ENCODE measurements around the gene XRCC6. TPM values are rescaled to one million over a fixed set of nuclear protein-coding genes. Genes with fewer than 3 reads are reported as not detected.
"Not testable (repeated sequence)": the region's sequence is repeated elsewhere in the genome, so short reads cannot be mapped to it uniquely, and the experiment has no call there.

XRCC6 gene
- total RNA-seq, 6 experiments from 2014 or later: 324 to 395 (median 373) TPM

DNA sequence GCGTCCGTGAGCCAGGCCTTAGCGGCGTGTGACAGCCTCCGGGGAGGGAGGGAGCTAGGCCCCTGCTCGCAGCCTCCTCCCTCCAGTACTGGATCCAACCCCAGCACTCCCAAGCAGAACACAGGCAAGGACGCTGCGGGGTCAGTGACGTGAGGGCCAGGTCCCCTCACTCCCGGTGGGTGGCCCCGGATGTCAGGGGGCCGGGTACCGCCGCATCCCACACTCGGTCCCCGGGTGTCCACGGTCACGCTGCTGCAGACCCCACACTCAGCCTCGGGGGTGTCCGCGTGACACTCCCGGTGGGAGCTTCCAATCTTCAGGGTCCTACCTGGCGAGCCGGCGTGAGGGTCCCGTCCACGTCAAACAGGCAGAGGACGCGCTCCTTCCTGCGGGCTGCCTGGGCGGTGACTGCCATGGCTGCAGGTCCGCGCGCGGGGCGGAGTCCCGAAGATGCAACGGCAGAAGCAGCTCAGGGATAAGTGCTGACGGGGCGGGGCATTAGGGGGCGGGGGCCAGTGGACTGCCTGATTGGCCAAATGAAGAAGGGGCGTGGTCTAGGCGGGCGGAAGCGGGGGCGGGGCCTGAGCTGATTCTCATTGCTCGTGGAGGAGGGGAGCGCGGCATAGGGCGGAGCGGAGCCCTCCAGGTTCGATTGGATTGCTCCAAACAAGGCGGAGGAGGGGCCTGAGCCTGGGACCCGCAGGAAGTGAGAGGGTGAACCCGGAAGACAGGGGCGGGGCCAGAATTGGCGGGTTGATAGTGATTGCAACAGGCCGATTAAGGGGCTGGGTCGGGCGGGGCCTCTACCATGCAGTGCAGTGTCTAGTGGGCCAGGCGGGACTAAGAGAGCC, 31.5 kb upstream of the XRCC6 start, which contains the start of gene PMM1:
Gene PMM1 (minus strand): TSS at position 450 of the 851 bp plus-strand sequence. CDS start 35 bp downstream, at position 415.
- DNase-seq: peak; percentile 99
- peak within 1 kb of the TSS; percentile 96 for H3K4me3 Mint-ChIP-seq
- peak within 1 kb of the TSS; percentile 86 for H3K27ac Mint-ChIP-seq
- H3K4me1 Mint-ChIP-seq (ENCODE audit: low read depth): peaks cover 16% of the 10 kb centered on the region
- TF ChIP-seq, protein P1, sequence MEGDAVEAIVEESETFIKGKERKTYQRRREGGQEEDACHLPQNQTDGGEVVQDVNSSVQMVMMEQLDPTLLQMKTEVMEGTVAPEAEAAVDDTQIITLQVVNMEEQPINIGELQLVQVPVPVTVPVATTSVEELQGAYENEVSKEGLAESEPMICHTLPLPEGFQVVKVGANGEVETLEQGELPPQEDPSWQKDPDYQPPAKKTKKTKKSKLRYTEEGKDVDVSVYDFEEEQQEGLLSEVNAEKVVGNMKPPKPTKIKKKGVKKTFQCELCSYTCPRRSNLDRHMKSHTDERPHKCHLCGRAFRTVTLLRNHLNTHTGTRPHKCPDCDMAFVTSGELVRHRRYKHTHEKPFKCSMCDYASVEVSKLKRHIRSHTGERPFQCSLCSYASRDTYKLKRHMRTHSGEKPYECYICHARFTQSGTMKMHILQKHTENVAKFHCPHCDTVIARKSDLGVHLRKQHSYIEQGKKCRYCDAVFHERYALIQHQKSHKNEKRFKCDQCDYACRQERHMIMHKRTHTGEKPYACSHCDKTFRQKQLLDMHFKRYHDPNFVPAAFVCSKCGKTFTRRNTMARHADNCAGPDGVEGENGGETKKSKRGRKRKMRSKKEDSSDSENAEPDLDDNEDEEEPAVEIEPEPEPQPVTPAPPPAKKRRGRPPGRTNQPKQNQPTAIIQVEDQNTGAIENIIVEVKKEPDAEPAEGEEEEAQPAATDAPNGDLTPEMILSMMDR (IDR thresholded peaks at IDR 0.05): no peak
- peaks cover 3% of the 10 kb centered on the region; the same call in 1 of the 2 replicates for H3K27me3 Mint-ChIP-seq (ENCODE audit: insufficient read depth)
- H3K36me3 Mint-ChIP-seq (ENCODE audit: low read depth): peaks cover 6% of the 10 kb centered on the region
- no peaks in the 10 kb centered on the region for H3K9me3 Mint-ChIP-seq

DNA sequence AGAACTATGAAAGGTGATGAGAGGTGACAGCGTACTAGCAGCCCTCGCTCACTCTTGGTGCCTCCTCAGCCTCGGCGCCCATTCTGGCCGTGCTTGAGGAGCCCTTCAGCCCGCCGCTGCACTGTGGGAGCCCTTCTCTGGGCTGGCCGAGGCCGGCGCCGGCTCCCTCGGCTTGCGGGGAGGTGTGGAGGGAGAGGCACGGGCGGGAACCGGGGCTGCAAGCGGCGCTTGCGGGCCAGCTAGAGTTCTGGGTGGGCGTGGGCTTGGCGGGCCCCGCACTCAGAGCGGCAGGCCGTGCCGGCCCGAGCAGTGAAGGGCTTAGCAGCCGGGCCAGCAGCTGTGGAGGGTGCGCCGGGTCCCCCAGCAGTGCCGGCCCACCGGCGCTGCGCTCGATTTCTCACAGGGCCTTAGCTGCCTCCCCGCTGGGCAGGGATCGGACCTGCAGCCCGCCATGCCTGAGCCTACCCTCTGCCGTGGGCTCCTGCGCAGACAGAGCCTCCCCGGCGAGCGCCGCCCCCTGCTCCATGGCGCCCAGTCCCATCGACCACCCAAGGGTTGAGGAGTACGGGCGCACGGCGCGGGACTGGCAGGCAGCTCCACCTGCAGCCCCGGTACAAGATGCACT, 27.6 kb upstream of the XRCC6 start:
- not testable (repeated sequence) for DNase-seq; H3K9me3 Mint-ChIP-seq; H3K36me3 Mint-ChIP-seq (ENCODE audit: low read depth); H3K27ac Mint-ChIP-seq; H3K4me3 Mint-ChIP-seq; H3K27me3 Mint-ChIP-seq (ENCODE audit: insufficient read depth)
- peaks cover 24% of the 10 kb centered on the region for H3K4me1 Mint-ChIP-seq (ENCODE audit: low read depth)

DNA sequence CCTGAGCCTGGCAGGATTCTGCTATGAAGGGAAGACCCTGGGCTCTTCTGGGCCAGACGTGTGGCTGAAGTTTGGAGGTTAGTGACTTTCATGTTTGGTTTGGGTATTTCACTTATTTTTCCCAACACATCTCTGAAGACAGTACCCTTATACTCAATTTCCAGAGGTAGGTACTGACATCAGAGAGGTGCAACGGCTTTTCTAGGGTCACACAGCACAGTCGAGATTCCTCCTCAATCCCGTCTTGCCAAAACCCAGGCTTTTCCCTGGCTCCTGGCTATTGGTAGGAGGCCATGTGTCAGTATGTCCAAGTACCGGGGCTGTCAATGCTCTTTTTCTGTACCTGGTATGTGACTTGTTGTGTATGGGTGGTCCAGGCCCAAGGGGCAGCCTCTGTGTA, 25.4 kb upstream of the XRCC6 start:
- H3K36me3 Mint-ChIP-seq (ENCODE audit: low read depth): no peaks in the 10 kb centered on the region; the same call in 1 of the 2 replicates
- H3K9me3 Mint-ChIP-seq: no peaks in the 10 kb centered on the region
- H3K27me3 Mint-ChIP-seq (ENCODE audit: insufficient read depth): peaks cover 5% of the 10 kb centered on the region
- TF ChIP-seq, protein P1 (IDR thresholded peaks at IDR 0.05): no peak
- no peak for DNase-seq
- H3K27ac Mint-ChIP-seq: no peak overlapping the region; the same call in 1 of the 2 replicates
- peaks cover 27% of the 10 kb centered on the region for H3K4me1 Mint-ChIP-seq (ENCODE audit: low read depth)
- no peak overlapping the region for H3K4me3 Mint-ChIP-seq

DNA sequence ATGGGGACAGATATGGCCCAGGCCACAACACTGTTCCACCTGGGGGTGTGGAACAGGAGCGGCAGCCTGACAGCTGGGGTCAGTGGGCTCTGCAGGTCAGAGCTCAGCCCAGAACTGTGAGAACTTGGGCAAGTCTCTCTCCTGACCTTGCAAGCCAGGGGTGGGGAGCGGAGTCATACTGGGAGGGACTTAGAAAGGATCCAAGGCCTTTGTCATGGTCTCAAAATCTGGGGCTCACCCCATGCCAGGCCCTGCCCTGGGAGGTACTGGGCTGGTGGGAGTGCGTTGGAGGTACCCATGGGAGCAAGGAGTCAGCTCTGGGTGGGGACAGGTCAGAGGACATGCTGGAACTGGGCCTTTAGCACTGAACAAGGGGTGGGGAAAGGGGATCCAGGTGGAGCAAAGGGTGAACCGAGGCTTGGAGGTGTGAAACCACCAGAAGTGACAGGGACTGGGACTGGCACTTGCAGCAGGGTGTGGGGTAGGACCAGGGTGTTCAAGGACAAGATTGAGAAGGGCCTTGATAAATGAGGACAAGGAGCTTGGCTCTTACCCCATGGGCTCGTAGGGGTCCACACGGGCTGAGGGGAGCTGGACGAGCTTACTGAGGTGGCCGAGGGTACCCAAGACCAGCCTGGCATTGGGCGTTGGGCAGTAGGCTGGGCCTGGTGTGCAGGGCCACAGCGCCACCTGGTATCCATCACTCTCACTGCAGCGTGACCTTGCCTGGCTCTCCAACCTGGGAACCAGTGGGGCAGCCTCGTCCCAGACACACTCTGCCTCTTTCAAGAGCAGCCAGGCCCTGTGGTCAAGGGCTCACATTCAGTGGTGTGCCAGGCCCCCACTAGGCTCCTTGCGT, 24.1 kb upstream of the XRCC6 start:
- Mint-ChIP-seq H3K27ac (peak overlapping the region; percentile 98), H3K4me1 (ENCODE audit: low read depth) (peaks cover 27% of the 10 kb centered on the region), H3K27me3 (ENCODE audit: insufficient read depth) (peaks cover 5% of the 10 kb centered on the region), H3K36me3 (ENCODE audit: low read depth) (peaks cover 4% of the 10 kb centered on the region; the same call in 1 of the 2 replicates), H3K9me3 (no peaks in the 10 kb centered on the region), H3K4me3 (peak overlapping the region; percentile 66; the same call in 1 of the 2 replicates)
- peak; percentile 18 for DNase-seq
- TF ChIP-seq, protein P1 (IDR thresholded peaks at IDR 0.05): peak; percentile 85

DNA sequence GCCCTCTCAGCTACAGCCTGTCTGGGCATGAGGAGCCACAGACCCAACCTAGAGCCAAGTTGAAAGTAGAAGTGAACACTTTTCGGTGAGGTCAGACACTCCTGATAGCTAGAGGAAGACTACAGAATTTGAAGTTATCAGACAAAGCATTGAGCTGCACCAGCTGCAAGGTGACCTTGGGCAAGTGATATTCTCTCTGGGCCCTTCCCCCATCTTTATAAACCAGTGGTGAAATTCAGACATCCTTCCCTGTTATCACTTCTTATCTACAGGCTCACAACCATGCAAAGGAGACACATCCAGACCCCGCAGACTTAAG, 23.5 kb upstream of the XRCC6 start:
- Mint-ChIP-seq H3K36me3 (ENCODE audit: low read depth) (peaks cover 9% of the 10 kb centered on the region), H3K4me3 (peak overlapping the region; percentile 66), H3K27ac (peak overlapping the region; percentile 98), H3K9me3 (no peaks in the 10 kb centered on the region), H3K27me3 (ENCODE audit: insufficient read depth) (peaks cover 5% of the 10 kb centered on the region), H3K4me1 (ENCODE audit: low read depth) (peaks cover 27% of the 10 kb centered on the region)
- TF ChIP-seq, protein P1 (IDR thresholded peaks at IDR 0.05): peak; percentile 16; the same call in 1 of the 2 replicates
- DNase-seq: no peak

All from HFFc6 (cell line).